Keratinocyte (primary cell): ENCODE data around the gene HSF2. TPM values are rescaled to one million over a fixed set of nuclear protein-coding genes. Genes with fewer than 3 reads are reported as not detected.

Source experiments
- DNase-seq: peaks from one replicate; pipeline ENCODE4 v3.0.0-alpha.2; 2011; ENCODE audit warnings: low read depth, missing footprints, low spot score
- FAIRE-seq: peaks from 2 replicates; lab custom pipeline; 2011; peaks lifted over from hg19 to GRCh38; lab: Jason Lieb, UNC
- H2AFZ ChIP-seq: 2 replicates; pipeline ENCODE4 v1.6.0; 2012; ENCODE audit warnings: low read length, control low read depth, inconsistent platforms; ENCODE audit not compliant: control insufficient read depth
- H3K27ac ChIP-seq: 2 replicates; pipeline ENCODE4 v1.5.1; 2011; ENCODE audit warnings: low read length; ENCODE audit not compliant: control insufficient read depth, insufficient read depth
- H3K27me3 ChIP-seq: 3 replicates; pipeline ENCODE4 v1.6.0; 2011; ENCODE audit warnings: low read length; ENCODE audit not compliant: control insufficient read depth, insufficient read depth; ENCODE audit errors: extremely low read depth
- H3K36me3 ChIP-seq, 2 experiments: 2 replicates in 1 of 2; 3 replicates in 1 of 2; pipeline ENCODE4 v1.5.1; 2011; ENCODE audit warnings: low read length in 2 of 2, mild to moderate bottlenecking in 1 of 2; ENCODE audit not compliant: control insufficient read depth in 2 of 2, insufficient read depth in 2 of 2; ENCODE audit errors: extremely low read depth in 1 of 2
- H3K4me1 ChIP-seq: 3 replicates; pipeline ENCODE4 v1.5.1; 2011; ENCODE audit warnings: low read length; ENCODE audit not compliant: control insufficient read depth, insufficient read depth; ENCODE audit errors: extremely low read depth
- H3K4me2 ChIP-seq: 3 replicates; pipeline ENCODE4 v1.6.0; 2011; ENCODE audit warnings: low read depth, low read length; ENCODE audit not compliant: control insufficient read depth, insufficient read depth; ENCODE audit errors: extremely low read depth
- H3K4me3 ChIP-seq, 3 experiments: fragments of 200-600 bp in 1 of 3; sonication (generic) in 1 of 3; 2 replicates in 2 of 3; 3 replicates in 1 of 3; pipeline ENCODE4 v1.5.1; 2011 to 2016; ENCODE audit warnings: low read length in 3 of 3, mild to moderate bottlenecking in 3 of 3, control low read depth in 2 of 3, inconsistent platforms in 1 of 3, low read depth in 1 of 3, mixed read lengths in 1 of 3, mixed run types in 1 of 3, moderate library complexity in 1 of 3; ENCODE audit not compliant: control insufficient read depth in 2 of 3, insufficient read depth in 2 of 3; ENCODE audit errors: extremely low read depth in 1 of 3
- H3K79me2 ChIP-seq: 2 replicates; pipeline ENCODE4 v1.6.0; 2012; ENCODE audit warnings: low read length; ENCODE audit not compliant: control insufficient read depth, insufficient read depth
- H3K9ac ChIP-seq: 3 replicates; pipeline ENCODE4 v1.6.0; 2011; ENCODE audit warnings: low read length; ENCODE audit not compliant: control insufficient read depth, insufficient read depth; ENCODE audit errors: extremely low read depth
- H3K9me1 ChIP-seq: 3 replicates; pipeline ENCODE4 v1.6.0; 2011; ENCODE audit warnings: low read length; ENCODE audit not compliant: control insufficient read depth, insufficient read depth; ENCODE audit errors: extremely low read depth
- H3K9me3 ChIP-seq: 2 replicates; pipeline ENCODE4 v1.5.1; 2012; ENCODE audit warnings: low read depth, low read length; ENCODE audit not compliant: control insufficient read depth
- H4K20me1 ChIP-seq: 3 replicates; pipeline ENCODE4 v1.6.0; 2011; ENCODE audit warnings: low read length; ENCODE audit not compliant: control insufficient read depth, insufficient read depth; ENCODE audit errors: extremely low read depth
- EZH2 ChIP-seq: IDR thresholded peaks from one replicate; pipeline ENCODE4 v1.6.1; 2012; ENCODE audit warnings: inconsistent platforms, mild to moderate bottlenecking, low read length, moderate library complexity
- dilution Hi-C: fragments of 300-500 bp; cut with MboI; formaldehyde crosslinking; loops from one replicate; pipeline ENCODE4 v1.7.0; 2020; ENCODE audit warnings: low sequenced_read_pairs; ENCODE audit not compliant: extremely low pct_ligation_motif_present
- polyA plus RNA-seq, 5 experiments: library from polyadenylated mRNA; depleted of rRNA in 3 of 5; stranded (reverse) in 3 of 5; stranded (forward) in 1 of 5; unstranded in 1 of 5; fragments of >200 nt; gene quantifications; 1 replicate in 1 of 5; 2 replicates in 3 of 5; 3 replicates in 1 of 5; pipeline versions ENCODE4 v1.2.1 to v1.2.3, GENCODE V29; 2011 to 2012; ENCODE audit warnings: missing spikeins in 2 of 5, low read depth in 1 of 5, low replicate concordance in 1 of 5
- TF ChIP-seq, protein P1 (sequence below), 3 experiments: IDR thresholded peaks in 1 of 3; conservative IDR thresholded peaks in 1 of 3; optimal IDR thresholded peaks in 1 of 3; 2 replicates in 2 of 3; 3 replicates in 1 of 3; pipeline versions ENCODE3 to v1.5.1; 2011; ENCODE audit warnings: low read length in 3 of 3, mild to moderate bottlenecking in 3 of 3, moderate library complexity in 2 of 3, control low read depth in 1 of 3, inconsistent platforms in 1 of 3; ENCODE audit not compliant: insufficient read depth in 2 of 3; ENCODE audit errors: extremely low read depth in 1 of 3

The HSF2 gene
- polyA plus RNA-seq, 1 donor (not counting 4 experiments of a cell fraction or from before 2014, with no cell fraction given), result 22.5 TPM

DNA sequence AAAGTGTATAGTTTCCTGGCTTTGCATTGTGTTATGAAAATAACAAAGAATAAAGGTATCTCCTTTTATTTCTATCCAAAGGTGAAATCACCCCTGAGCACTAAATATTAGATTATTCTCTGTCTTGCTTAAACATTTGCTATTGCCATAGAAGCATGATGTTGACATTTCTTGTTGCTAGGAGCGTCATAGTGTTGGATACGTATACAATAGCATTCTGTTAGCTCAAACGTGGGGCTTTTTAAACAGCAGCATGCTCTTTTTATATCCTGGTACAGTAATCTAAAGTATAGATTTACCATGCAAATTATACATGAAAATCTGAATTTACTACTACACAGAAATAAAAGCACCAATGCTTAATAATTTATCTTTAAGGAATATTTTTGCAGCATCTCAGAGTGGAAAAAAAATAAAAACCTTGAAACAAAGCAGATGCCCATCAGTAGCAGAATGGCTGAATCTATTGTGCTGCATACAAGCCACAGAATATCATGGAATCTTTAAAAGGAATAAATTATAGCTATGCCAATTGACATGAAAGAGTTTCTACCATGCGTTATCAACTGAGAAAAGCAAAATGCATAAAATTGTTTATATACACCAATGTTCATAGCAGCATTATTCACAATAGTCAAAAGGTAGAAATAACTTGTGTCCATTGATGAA, 9.6 kb upstream of the HSF2 start:
- no peaks in the 10 kb centered on the region for H3K27me3 ChIP-seq
- no peak overlapping the region for H3K4me2 ChIP-seq
- H3K79me2 ChIP-seq, result no peaks in the 10 kb centered on the region
- DNase-seq (no peak), FAIRE-seq (no peak)
- no peak overlapping the region for H3K27ac ChIP-seq
- H3K4me1 ChIP-seq, result no peaks in the 10 kb centered on the region
- TF ChIP-seq, protein P1, sequence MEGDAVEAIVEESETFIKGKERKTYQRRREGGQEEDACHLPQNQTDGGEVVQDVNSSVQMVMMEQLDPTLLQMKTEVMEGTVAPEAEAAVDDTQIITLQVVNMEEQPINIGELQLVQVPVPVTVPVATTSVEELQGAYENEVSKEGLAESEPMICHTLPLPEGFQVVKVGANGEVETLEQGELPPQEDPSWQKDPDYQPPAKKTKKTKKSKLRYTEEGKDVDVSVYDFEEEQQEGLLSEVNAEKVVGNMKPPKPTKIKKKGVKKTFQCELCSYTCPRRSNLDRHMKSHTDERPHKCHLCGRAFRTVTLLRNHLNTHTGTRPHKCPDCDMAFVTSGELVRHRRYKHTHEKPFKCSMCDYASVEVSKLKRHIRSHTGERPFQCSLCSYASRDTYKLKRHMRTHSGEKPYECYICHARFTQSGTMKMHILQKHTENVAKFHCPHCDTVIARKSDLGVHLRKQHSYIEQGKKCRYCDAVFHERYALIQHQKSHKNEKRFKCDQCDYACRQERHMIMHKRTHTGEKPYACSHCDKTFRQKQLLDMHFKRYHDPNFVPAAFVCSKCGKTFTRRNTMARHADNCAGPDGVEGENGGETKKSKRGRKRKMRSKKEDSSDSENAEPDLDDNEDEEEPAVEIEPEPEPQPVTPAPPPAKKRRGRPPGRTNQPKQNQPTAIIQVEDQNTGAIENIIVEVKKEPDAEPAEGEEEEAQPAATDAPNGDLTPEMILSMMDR (optimal IDR thresholded peaks at IDR 0.05 in 1 of 3, IDR thresholded peaks at IDR 0.05 in 1 of 3, conservative IDR thresholded peaks at IDR 0.05 in 1 of 3; ENCODE audit: extremely low read depth in 1 of 3, insufficient read depth in 2 of 3, low read length in 3 of 3), result no peak
- no peak for TF ChIP-seq EZH2
- no peak overlapping the region for H3K4me3 ChIP-seq
- dilution Hi-C loops, result no loop called here
- H3K36me3 ChIP-seq, result no peaks in the 10 kb centered on the region
- H3K9ac ChIP-seq, result no peak overlapping the region
- H3K9me3 ChIP-seq, result no peaks in the 10 kb centered on the region
- no peak overlapping the region for H2AFZ ChIP-seq
- H4K20me1 ChIP-seq, result no peaks in the 10 kb centered on the region
- no peaks in the 10 kb centered on the region for H3K9me1 ChIP-seq

DNA sequence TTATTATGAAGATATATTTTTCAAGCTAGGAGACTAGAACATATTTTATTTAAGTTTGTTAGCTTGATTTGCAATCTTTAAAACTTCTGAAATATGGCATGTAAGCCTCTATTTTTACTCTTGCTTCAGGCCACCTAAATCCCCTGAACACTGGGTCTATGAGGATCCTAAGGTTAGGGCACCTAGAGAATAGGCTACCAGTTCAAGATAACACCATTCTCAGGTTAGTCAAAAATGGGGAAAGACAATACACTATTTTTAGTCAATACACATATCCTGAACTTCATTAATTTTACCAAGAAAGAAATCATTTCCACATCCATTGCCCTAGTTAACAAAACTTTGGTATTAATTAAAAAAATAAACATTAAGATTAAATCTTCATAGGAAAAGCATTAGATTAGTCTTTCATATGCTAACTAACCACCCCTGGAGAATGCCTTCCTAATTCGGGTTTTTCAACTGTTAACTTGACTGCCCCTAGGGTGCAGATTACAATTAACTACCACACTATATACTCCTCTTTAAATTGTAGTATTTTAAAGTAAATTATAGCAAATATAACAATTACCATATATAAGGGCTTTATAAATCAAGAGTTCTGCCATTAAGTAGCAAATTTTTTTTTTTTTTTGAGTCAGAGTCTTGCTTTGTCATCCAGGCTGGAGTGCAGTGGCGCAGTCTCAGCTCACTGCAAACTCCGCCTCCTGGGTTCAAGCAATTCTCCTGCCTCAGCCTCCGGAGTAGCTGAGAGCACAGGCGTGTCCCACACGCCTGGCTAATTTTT, 6.7 kb upstream of the HSF2 start:
- no peak for DNase-seq
- no peaks in the 10 kb centered on the region for H4K20me1 ChIP-seq

More for the DNA sequence above, 6.7 kb upstream of the HSF2 start:
- no peaks in the 10 kb centered on the region for H3K36me3 ChIP-seq
- dilution Hi-C loops, result no loop called here
- no peaks in the 10 kb centered on the region for H3K9me3 ChIP-seq
- no peak overlapping the region for H3K27ac ChIP-seq
- no peak for FAIRE-seq
- H3K79me2 ChIP-seq, result no peaks in the 10 kb centered on the region
- no peak overlapping the region for H2AFZ ChIP-seq
- H3K4me3 ChIP-seq, result no peak overlapping the region
- TF ChIP-seq EZH2, result no peak
- TF ChIP-seq, protein P1 (optimal IDR thresholded peaks at IDR 0.05 in 1 of 3, IDR thresholded peaks at IDR 0.05 in 1 of 3, conservative IDR thresholded peaks at IDR 0.05 in 1 of 3; ENCODE audit: extremely low read depth in 1 of 3, insufficient read depth in 2 of 3, low read length in 3 of 3), result no peak
- no peak overlapping the region for H3K4me2 ChIP-seq
- H3K9ac ChIP-seq, result no peak overlapping the region
- H3K4me1 ChIP-seq, result no peaks in the 10 kb centered on the region
- H3K27me3 ChIP-seq, result no peaks in the 10 kb centered on the region
- H3K9me1 ChIP-seq, result no peaks in the 10 kb centered on the region
